Smooth muscle cell (in vitro differentiated cells): Measurements from ENCODE around the gene HAPLN1. TPM values are rescaled to one million over a fixed set of nuclear protein-coding genes. Genes with fewer than 3 reads are reported as not detected.

ENCODE experiments used
- DNase-seq: peaks from one replicate; lab custom pipeline; 2025; ENCODE audit not compliant: unreplicated experiment; lab: John Stamatoyannopoulos, UW
- H2AFZ ChIP-seq: fragments of 200-600 bp; sonication (generic); 2 replicates; pipeline ENCODE4 v1.6.0; 2016; ENCODE audit warnings: antibody characterized with exemption, low read depth, mild to moderate bottlenecking
- H3F3A ChIP-seq: fragments of 200-600 bp; sonication (generic); 2 replicates; pipeline ENCODE4 v1.6.0; 2017; ENCODE audit warnings: antibody characterized with exemption, low read depth
- H3K27ac ChIP-seq: fragments of 200-600 bp; sonication (generic); 2 replicates; pipeline ENCODE4 v1.5.1; 2016; ENCODE audit warnings: low read depth, mild to moderate bottlenecking
- H3K27me3 ChIP-seq: fragments of 200-600 bp; sonication (generic); 2 replicates; pipeline ENCODE4 v1.6.1; 2016; ENCODE audit warnings: low read depth, mild to moderate bottlenecking
- H3K36me3 ChIP-seq: fragments of 200-600 bp; sonication (generic); 2 replicates; pipeline ENCODE4 v1.5.1; 2016; ENCODE audit warnings: low read depth
- H3K4me1 ChIP-seq: fragments of 200-600 bp; sonication (generic); 2 replicates; pipeline ENCODE4 v1.5.1; 2016; ENCODE audit warnings: low read depth
- H3K4me2 ChIP-seq: fragments of 200-600 bp; sonication (generic); 2 replicates; pipeline ENCODE4 v1.6.0; 2016; ENCODE audit warnings: mild to moderate bottlenecking
- H3K4me3 ChIP-seq: fragments of 200-600 bp; sonication (generic); 2 replicates; pipeline ENCODE4 v1.5.1; 2016; ENCODE audit warnings: mild to moderate bottlenecking
- H3K79me2 ChIP-seq: fragments of 200-600 bp; sonication (generic); 2 replicates; pipeline ENCODE4 v1.6.0; 2016; ENCODE audit warnings: low read depth, mild to moderate bottlenecking
- H3K9ac ChIP-seq: fragments of 200-600 bp; sonication (generic); 2 replicates; pipeline ENCODE4 v1.6.0; 2016; ENCODE audit warnings: low read depth
- H3K9me3 ChIP-seq: fragments of 200-600 bp; sonication (generic); replicated peaks from 2 replicates; pipeline ENCODE4 v1.5.1; 2016; ENCODE audit warnings: low read depth
- H4K20me1 ChIP-seq: fragments of 200-600 bp; sonication (generic); 2 replicates; pipeline ENCODE4 v1.6.0; 2016; ENCODE audit warnings: low read depth
- WGBS: methylation state at CpG from one replicate; pipeline ENCODE4 v1.1.7; 2016; ENCODE audit warnings: low lambda C conversion rate; 5-methylcytosine and 5-hydroxymethylcytosine counted together
- polyA plus RNA-seq: library from polyadenylated mRNA; unstranded; fragments of >200 nt; fragmentation: Nextera tagmentation; extraction: Ambion mirVana; gene quantifications from 2 replicates; pipeline ENCODE4 v1.2.1, GENCODE V29; 2016
- total RNA-seq: library from RNA; depleted of rRNA; stranded (reverse); fragments of >200 nt; gene quantifications from 2 replicates; pipeline ENCODE4 v1.2.3, GENCODE V29; 2014
- TF ChIP-seq, protein P1 (sequence below): fragments of 200-600 bp; sonication (generic); IDR thresholded peaks from 2 replicates; pipeline ENCODE4 v1.5.1; 2017; ENCODE audit warnings: borderline replicate concordance, mild to moderate bottlenecking, antibody characterized with exemption; ENCODE audit not compliant: insufficient read depth, poor library complexity, severe bottlenecking

The HAPLN1 gene
- total and polyA plus RNA-seq, 2 experiments from 2014 or later, result 69.8 to 119 TPM

DNA sequence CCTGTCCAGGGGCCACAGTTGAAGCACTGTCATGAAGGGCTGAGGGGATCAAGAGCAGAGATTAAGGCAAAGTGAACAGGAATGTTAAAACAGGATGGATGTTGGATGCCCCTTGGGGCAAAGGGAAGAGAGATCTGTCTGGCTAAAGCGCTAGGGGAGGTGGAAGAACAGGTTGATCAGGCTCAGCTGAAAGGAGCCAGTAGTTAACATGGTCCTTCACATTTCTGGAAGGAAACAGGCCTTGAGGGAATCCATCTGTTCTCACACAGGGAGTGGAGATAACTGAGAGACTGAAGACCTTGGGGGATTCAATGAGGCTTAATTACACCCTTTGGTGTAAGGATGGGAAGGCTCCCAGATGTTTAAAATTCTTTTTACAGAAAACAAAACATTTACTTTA lies 5.8 kb downstream of the HAPLN1 start:
- Histone ChIP-seq H2AFZ (no peak overlapping the region), H3K27ac (no peak overlapping the region), H3K9ac (no peak overlapping the region), H3K4me3 (no peak overlapping the region), H3K9me3 (no peaks in the 10 kb centered on the region), H4K20me1 (no peaks in the 10 kb centered on the region), H3K27me3 (no peaks in the 10 kb centered on the region), H3F3A (no peaks in the 10 kb centered on the region), H3K4me1 (peaks cover 14% of the 10 kb centered on the region), H3K79me2 (peaks cover 63% of the 10 kb centered on the region), H3K36me3 (no peaks in the 10 kb centered on the region), H3K4me2 (no peak overlapping the region)
- TF ChIP-seq, protein P1, sequence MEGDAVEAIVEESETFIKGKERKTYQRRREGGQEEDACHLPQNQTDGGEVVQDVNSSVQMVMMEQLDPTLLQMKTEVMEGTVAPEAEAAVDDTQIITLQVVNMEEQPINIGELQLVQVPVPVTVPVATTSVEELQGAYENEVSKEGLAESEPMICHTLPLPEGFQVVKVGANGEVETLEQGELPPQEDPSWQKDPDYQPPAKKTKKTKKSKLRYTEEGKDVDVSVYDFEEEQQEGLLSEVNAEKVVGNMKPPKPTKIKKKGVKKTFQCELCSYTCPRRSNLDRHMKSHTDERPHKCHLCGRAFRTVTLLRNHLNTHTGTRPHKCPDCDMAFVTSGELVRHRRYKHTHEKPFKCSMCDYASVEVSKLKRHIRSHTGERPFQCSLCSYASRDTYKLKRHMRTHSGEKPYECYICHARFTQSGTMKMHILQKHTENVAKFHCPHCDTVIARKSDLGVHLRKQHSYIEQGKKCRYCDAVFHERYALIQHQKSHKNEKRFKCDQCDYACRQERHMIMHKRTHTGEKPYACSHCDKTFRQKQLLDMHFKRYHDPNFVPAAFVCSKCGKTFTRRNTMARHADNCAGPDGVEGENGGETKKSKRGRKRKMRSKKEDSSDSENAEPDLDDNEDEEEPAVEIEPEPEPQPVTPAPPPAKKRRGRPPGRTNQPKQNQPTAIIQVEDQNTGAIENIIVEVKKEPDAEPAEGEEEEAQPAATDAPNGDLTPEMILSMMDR, result no peak
- no peak for DNase-seq
- 45% methylated on average over 1 of the region's 1 CpG for WGBS

DNA sequence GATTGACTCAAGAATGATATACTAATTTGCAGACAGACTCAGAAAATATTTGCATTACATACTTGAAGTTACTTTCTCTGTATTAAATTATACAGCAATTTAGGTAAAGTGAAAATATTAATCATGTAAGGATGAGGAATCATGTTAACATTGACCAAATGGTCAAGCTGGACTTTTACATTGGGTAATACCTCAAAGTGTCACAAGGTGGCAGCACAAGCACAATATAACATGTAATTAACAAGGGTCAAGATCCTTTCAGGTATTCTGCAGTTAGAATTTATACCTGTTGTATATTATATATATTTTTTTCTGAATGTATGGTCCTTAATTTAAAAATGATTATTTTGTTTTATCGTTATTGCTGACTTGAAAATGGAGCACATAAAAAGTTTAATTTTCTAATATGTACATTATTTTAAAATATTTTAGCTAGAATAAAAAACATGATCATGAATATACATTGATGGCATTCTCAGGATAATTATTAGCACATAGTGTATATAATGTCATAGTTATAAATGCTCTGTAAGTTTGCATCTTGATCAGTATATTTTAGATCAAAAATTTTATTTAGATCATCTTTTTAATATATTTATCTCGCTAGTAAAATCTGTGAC lies 8.6 kb downstream of the HAPLN1 start:
- no peaks in the 10 kb centered on the region for H3K9me3 ChIP-seq
- 51% methylated on average over 2 of the region's 2 CpGs for WGBS
- no peak overlapping the region for H3K27ac ChIP-seq
- no peaks in the 10 kb centered on the region for H3K36me3 ChIP-seq
- peaks cover 4% of the 10 kb centered on the region for H3K4me1 ChIP-seq
- TF ChIP-seq, protein P1, result peak; percentile 84
- no peak overlapping the region for H3K4me2 ChIP-seq
- DNase-seq, result no peak
- no peak overlapping the region for H3K4me3 ChIP-seq
- H4K20me1 ChIP-seq, result no peaks in the 10 kb centered on the region
- H3K27me3 ChIP-seq, result no peaks in the 10 kb centered on the region
- peaks cover 70% of the 10 kb centered on the region for H3K79me2 ChIP-seq
- no peaks in the 10 kb centered on the region for H3F3A ChIP-seq
- no peak overlapping the region for H3K9ac ChIP-seq
- H2AFZ ChIP-seq, result peak overlapping the region; percentile 15

GRCh38 chr5:83709973-83710372 lies 10.7 kb downstream of the HAPLN1 start:
- H3K27ac ChIP-seq, result no peak overlapping the region
- H2AFZ ChIP-seq, result no peak overlapping the region
- DNase-seq, result no peak
- H3K4me1 ChIP-seq, result peaks cover 3% of the 10 kb centered on the region
- H3K9ac ChIP-seq, result no peak overlapping the region
- no peaks in the 10 kb centered on the region for H3K36me3 ChIP-seq
- no peaks in the 10 kb centered on the region for H4K20me1 ChIP-seq
- H3K79me2 ChIP-seq, result peaks cover 69% of the 10 kb centered on the region
- WGBS, result 90% methylated on average over 4 of the region's 4 CpGs
- H3K9me3 ChIP-seq, result peaks cover 8% of the 10 kb centered on the region
- H3F3A ChIP-seq, result no peaks in the 10 kb centered on the region
- no peak overlapping the region for H3K4me2 ChIP-seq
- TF ChIP-seq, protein P1, result no peak
- no peak overlapping the region for H3K4me3 ChIP-seq
- H3K27me3 ChIP-seq, result no peaks in the 10 kb centered on the region

- no peaks in the 10 kb centered on the region for H4K20me1 ChIP-seq
- peaks cover 68% of the 10 kb centered on the region for H3K79me2 ChIP-seq
- 97% methylated on average over 1 of the region's 1 CpG for WGBS
- H3K27me3 ChIP-seq, result no peaks in the 10 kb centered on the region
- no peak for DNase-seq
- peaks cover 8% of the 10 kb centered on the region for H3K9me3 ChIP-seq
- H3K36me3 ChIP-seq, result no peaks in the 10 kb centered on the region
- no peak overlapping the region for H3K9ac ChIP-seq
- H3K4me1 ChIP-seq, result no peaks in the 10 kb centered on the region
- H3K4me2 ChIP-seq, result no peak overlapping the region
- no peak overlapping the region for H3K27ac ChIP-seq
- H3K4me3 ChIP-seq, result no peak overlapping the region
- no peaks in the 10 kb centered on the region for H3F3A ChIP-seq
- H2AFZ ChIP-seq, result no peak overlapping the region
- TF ChIP-seq, protein P1, result no peak
Measured at GRCh38 chr5:83708170-83708569, 12.5 kb downstream of the HAPLN1 start.
